Skin epidermis (tissue), 12 donors: ENCODE measurements around the gene SLC16A1.
A peak's percentile ranks its signal among the peaks of the same experiment; 100 is the strongest.
"Not testable (repeated sequence)": the region's sequence is repeated elsewhere in the genome, so short reads cannot be mapped to it uniquely, and the experiment has no call there.

Source experiments
- H3K27ac ChIP-seq, 21 experiments: fragments of 200-600 bp; sonication (generic) in 11 of 21; one replicate each; pipeline ENCODE4 v1.5.0; 2020; ENCODE audit warnings: mild to moderate bottlenecking in 3 of 21, inconsistent platforms in 2 of 21, moderate library complexity in 2 of 21
- H3K4me3 ChIP-seq, 7 experiments: fragments of 200-600 bp; sonication (generic) in 2 of 7; one replicate each; pipeline ENCODE4 v1.5.0; 2020; ENCODE audit warnings: inconsistent platforms in 2 of 7, mild to moderate bottlenecking in 2 of 7, moderate library complexity in 1 of 7

The SLC16A1 gene

GRCh38 chr1:112929979-112930378 lies 26.0 kb downstream of the SLC16A1 start:
- no peak overlapping the region for H3K27ac ChIP-seq
- no peak overlapping the region for H3K4me3 ChIP-seq

GRCh38 chr1:112927462-112927990 lies 28.5 kb downstream of the SLC16A1 start:
- H3K4me3 ChIP-seq: no peak overlapping the region
- H3K27ac ChIP-seq: no peak overlapping the region

DNA sequence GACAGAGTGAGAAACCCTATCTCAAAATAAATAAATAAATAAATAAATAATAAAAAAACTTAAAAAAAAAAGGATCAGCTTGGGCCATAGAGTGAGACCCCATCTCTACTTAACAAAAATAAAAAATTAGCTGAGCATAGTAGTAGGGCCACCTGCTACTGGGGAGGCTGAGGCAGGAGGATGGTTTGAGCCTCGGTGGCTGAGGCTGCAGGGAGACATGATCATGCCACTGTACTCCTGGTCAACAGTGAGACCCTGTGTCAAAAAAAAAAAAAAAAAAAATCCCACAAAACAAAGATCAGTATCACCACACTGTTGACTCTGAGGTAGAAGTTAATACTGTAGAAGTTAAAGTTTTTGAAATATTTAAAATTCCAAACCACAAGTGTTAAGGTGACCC lies 29.1 kb downstream of the SLC16A1 start:
- no peak overlapping the region for H3K4me3 ChIP-seq
- no peak overlapping the region for H3K27ac ChIP-seq

DNA sequence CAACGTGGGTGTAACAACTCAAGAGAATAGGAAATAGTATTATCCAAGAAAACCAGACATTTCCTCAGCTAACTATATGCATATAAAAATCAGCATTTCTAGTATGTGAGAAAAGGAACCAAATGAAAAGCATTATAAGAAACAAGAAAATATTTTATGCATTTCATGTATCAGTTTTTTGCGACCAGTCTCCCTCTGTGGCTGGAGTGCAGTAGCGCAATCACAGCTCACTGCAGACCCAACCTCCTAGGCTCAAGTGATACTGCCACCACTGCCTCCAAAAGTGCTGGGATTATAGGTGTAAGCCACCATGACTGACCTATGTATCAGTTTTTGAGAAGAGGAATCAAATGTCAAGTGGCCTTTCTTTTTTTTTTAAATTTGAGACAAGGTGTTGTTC lies 31.0 kb downstream of the SLC16A1 start:
- H3K27ac ChIP-seq: no peak overlapping the region
- H3K4me3 ChIP-seq: no peak overlapping the region

- no peak overlapping the region for H3K27ac ChIP-seq
- no peak overlapping the region for H3K4me3 ChIP-seq
Measured at GRCh38 chr1:112923959-112924349, 32.0 kb downstream of the SLC16A1 start.

DNA sequence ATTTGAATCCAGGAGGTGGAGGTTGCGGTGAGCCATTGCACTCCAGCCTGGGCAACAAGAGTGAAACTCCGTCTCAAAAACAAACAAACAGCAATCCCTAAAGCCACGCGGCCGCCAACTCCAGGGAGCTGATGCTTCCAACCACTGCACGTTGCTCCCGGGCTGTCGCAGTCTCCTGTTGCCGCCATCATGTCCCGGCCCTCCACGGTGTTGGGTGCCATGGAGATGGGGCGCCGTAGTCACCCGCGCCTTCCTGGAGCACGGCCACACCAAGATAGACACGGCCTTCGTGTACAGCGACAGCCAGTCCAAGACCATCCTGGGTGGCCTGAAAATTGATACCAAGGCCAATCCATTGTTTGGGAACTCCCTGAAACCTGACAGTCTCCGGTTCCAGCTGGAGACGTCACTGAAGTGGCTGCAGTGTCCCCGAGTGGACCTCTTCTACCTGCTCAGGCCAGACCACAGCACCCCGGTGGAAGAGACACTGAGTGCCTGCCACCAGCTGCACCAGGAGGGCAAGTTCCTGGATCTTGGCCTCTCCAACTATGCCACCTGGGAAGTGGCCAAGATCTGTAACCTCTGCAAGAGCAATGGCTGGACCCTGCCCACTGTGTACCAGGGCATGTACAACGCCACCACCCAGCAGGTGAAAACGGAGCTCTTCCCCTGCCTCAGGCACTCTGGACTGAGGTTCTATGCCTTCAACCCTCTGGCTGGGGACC lies 32.6 kb downstream of the SLC16A1 start:
- Histone ChIP-seq H3K4me3 (no peak overlapping the region), H3K27ac (no peak overlapping the region)

- no peak overlapping the region for H3K27ac ChIP-seq
- no peak overlapping the region for H3K4me3 ChIP-seq
Measured at GRCh38 chr1:112911506-112912220, 44.3 kb downstream of the SLC16A1 start.

DNA sequence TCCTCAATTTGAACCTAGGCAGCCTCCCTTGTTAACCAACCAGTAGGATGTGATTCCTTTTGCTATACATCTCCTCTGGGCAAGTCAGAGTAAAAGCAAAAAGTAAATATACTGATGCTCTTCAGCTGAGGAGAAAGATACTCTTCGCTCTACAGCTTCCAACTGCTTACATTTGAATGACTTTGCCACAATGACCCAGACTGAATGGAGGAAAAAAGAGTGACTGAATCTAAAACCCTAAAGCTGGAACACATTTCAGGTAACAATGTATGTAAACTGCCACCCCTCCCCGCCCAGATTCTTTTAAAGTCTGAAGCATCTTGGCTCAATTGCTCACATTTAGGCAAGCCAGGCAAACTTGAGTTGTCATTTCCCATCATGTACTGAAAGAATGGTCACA lies 46.1 kb downstream of the SLC16A1 start:
- no peak overlapping the region for H3K4me3 ChIP-seq

DNA sequence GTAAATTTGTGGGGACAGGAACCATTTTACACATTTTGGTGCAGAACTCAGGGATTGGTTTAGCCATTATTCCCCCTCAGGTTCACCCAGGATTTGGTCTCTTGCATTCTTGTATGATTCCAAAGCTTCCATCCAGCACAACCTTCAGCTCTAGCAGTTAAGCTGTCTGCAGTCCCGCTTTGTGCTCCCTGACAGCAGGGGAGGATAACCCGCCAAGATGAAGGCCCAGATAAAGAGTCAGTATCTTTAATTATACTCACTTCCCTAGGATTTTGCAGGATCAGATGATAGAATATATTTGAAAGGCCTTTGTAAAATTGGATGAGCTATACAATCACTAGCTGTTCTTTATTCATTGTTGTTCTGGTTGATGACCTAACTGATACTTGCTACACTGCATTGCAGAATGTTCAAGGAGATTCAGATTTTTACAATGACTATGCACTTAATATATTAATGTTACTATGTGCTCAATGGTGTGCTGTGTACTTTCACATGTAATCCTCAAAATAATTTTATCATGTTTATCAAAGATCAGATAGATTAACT lies 49.8 kb downstream of the SLC16A1 start:
- Histone ChIP-seq H3K27ac (peak overlapping the region in 6 of 21 experiments; percentile 6 to 57 (median 22)), H3K4me3 (no peak overlapping the region)

More for the DNA sequence above, 46.1 kb downstream of the SLC16A1 start:
- no peak overlapping the region for H3K27ac ChIP-seq

- H3K27ac ChIP-seq: peak overlapping the region in 11 of 21 experiments; percentile 3 to 65 (median 31)
- H3K4me3 ChIP-seq: no peak overlapping the region
Measured at GRCh38 chr1:112905395-112906149, 50.4 kb downstream of the SLC16A1 start.

GRCh38 chr1:112904831-112905261 lies 51.1 kb downstream of the SLC16A1 start:
- Histone ChIP-seq H3K4me3 (no peak overlapping the region), H3K27ac (peak overlapping the region in 11 of 21 experiments; percentile 3 to 57 (median 31))

- H3K27ac ChIP-seq: peak overlapping the region in 12 of 21 experiments; percentile 3 to 63 (median 30)
- no peak overlapping the region for H3K4me3 ChIP-seq
Measured at GRCh38 chr1:112904071-112904830, 51.7 kb downstream of the SLC16A1 start.

- Histone ChIP-seq H3K27ac (no peak overlapping the region), H3K4me3 (no peak overlapping the region)
Measured at GRCh38 chr1:112902221-112902620, 53.8 kb downstream of the SLC16A1 start.

- no peak overlapping the region for H3K27ac ChIP-seq
- no peak overlapping the region for H3K4me3 ChIP-seq
Measured at GRCh38 chr1:112901387-112901786, 54.6 kb downstream of the SLC16A1 start.

DNA sequence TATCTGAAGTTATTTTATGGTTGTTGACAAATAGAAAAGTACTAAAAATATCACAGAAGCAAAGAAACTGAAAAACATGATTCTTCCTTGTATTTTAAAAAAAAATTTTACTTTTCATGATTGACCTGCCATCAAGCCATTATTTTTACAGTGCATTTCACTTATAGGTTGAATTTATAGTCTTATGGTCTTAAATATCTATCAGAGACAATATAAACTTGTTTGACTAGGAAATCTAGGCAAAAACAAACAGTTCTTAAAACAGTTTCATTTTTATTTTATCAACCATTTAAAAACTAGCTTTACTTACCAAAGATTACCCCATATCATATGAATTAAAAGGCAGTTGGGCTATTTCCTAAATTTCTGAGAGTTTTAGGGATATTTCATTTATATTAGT lies 59.2 kb downstream of the SLC16A1 start:
- H3K27ac ChIP-seq: no peak overlapping the region
- H3K4me3 ChIP-seq: no peak overlapping the region

GRCh38 chr1:112894561-112895011 lies 61.4 kb downstream of the SLC16A1 start:
- no peak overlapping the region for H3K4me3 ChIP-seq
- no peak overlapping the region for H3K27ac ChIP-seq

GRCh38 chr1:112894010-112894292 lies 62.0 kb downstream of the SLC16A1 start:
- H3K27ac ChIP-seq: no peak overlapping the region
- H3K4me3 ChIP-seq: no peak overlapping the region

- no peak overlapping the region for H3K4me3 ChIP-seq
- H3K27ac ChIP-seq: no peak overlapping the region
Measured at GRCh38 chr1:112893288-112894009, 62.5 kb downstream of the SLC16A1 start.

- not testable (repeated sequence) for H3K27ac ChIP-seq, H3K4me3 ChIP-seq
Measured at GRCh38 chr1:112889906-112890305, 66.1 kb downstream of the SLC16A1 start.
